Testis (tissue), 2 donors: ENCODE data around the gene C11orf24.

Experiments used
- CTCF ChIP-seq, 3 experiments: fragments of 450-650 bp in 2 of 3; fragments of 200-600 bp in 1 of 3; sonication (generic) in 1 of 3; IDR thresholded peaks; one replicate each; pipeline ENCODE4 v1.5.1; 2016 to 2019; ENCODE audit warnings: antibody characterized with exemption in 3 of 3, mild to moderate bottlenecking in 2 of 3, moderate library complexity in 1 of 3
- POLR2A ChIP-seq: fragments of 450-650 bp; IDR thresholded peaks from one replicate; pipeline ENCODE4 v1.6.1; 2017; ENCODE audit warnings: antibody characterized with exemption, mild to moderate bottlenecking, moderate library complexity

- no peak for TF ChIP-seq POLR2A
- no peak for TF ChIP-seq CTCF (IDR thresholded peaks at IDR 0.05)
These were observed 7.9 kb upstream of the C11orf24 start for GRCh38 chr11:68279676-68280075.
